ENCODE data around the gene ITPK1. TPM values are rescaled to one million over a fixed set of nuclear protein-coding genes. Genes with fewer than 3 reads are reported as not detected.

ITPK1 gene
- total RNA-seq, 1 donor: 59.8 TPM

DNA sequence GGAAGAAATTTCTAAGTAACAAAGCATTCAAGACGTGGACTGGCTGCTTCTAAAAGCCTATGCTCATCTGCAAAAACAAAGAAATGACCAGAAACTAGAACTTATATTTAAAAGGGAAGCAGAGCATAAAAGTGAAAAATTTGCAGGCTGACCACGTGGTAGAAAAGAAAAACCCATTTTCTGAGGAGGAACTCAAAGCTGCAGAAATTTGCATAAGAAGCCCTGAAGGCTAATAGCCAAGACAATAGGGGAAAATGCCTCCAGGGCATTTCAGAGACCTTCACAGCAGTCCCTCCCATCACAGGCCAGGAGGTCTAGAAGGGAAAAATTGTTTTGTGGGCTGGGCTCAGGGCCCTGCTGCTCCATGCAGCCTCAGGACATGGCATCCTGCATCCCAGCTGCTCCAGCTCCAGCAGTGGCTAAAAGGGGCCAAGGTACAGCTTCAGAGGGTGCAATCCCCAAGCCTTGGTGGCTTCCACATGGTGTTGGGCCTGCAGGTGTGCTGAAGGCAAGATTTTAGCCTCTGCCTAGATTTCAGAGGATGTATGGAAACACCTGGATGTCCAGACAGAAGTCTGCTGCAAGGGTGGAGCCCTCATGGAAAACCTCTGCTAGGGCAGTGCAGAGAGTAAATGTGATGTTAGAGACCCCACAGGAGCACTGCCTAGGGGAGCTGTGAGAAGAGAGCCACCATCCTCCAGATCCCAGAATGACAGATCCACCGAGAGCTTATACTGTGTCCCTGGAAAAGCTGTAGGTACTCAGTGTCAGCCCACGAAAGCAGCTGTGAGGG, 137.3 kb downstream of the ITPK1 start:
- DNase-seq (ENCODE audit: low read depth in 2 of 3, low spot score in 2 of 3): no peak

DNA sequence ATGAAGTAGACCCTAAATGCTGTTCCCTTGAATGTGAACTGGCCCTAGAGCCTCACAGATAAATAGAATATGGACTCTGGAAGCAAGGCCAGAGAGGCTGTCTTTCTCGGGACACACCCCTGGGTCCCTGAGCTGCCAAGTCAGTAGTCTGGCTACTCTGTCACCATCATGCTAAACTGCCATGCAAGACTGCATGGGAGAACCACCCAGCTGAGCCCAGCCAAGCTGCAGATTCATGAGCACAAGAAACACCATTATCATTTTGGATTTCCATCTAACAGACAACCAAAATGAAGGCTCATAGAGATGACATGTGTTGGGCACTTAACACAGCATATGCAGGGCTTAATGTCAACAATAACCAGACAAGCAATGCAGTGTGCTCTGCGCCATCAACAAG, 139.5 kb downstream of the ITPK1 start:
- no peak for DNase-seq (ENCODE audit: low read depth in 2 of 3, low spot score in 2 of 3)

DNA sequence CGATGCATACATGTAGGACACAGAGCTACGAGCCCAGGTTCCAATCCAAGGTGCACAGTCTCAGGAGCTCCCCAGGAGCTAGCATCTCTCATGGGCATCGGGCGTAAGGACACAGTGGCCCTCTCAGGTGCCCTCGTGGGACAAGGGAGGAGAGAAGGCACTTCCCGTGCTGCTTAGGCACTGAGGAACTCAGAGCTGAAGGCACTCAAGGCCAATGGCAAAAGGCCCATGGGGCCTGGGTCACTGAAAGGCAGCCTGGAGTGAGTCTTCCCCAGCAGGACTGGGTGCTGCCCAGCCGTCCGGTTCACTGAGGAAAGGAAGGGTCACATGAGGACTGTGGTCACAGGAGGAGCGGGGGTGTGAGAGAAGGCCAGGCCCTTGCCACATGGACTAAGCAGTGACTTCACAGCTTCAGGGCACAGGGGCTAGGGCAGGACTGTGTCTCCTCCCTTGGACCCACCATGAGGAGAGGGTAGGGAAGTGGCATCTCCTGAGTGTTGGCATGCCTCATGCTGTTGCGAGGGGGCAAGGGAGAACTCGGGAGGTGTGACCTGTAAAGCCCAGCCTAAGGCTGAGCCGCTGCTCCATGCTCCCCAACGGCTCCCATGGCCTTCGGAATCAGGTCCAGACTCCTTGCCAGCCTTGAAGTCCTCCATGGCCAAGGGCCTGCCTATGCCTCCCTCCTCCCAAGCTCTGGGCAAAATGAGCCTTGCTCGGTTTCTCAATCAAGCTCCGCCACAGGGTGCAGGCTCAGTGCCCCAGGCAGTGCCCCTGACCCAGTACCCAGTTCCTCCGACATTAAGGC, 141.0 kb downstream of the ITPK1 start:
- no peak for DNase-seq (ENCODE audit: low read depth in 2 of 3, low spot score in 2 of 3)

DNA sequence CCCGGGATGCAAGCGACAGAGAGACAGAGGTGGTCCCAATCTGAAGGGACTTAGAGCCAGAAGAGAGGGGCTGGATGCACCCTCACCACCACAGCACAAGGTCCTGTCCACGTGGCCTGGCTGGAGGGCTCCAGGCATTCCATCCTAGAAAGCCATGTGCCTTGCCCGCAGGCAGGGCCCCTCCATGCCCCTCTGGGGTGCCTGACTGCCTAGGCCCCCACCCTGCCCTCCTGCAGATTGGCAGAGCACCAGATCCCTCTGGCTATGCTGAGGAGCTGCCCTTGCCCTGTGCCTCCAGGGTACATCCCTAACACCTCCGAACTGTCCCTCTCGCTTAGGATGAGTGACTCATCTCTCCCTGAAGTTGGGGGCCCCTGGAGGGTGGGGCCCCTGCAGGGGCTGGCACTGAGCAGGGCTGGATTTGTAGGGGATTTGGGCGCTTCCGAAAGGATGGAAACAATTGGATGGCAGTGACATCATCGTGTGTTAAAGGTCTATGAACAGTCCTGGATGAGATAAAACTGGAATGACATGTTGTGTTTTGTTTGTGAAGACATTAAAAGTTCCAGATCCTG, 141.8 kb downstream of the ITPK1 start:
- DNase-seq (ENCODE audit: low read depth in 2 of 3, low spot score in 2 of 3): no peak

DNA sequence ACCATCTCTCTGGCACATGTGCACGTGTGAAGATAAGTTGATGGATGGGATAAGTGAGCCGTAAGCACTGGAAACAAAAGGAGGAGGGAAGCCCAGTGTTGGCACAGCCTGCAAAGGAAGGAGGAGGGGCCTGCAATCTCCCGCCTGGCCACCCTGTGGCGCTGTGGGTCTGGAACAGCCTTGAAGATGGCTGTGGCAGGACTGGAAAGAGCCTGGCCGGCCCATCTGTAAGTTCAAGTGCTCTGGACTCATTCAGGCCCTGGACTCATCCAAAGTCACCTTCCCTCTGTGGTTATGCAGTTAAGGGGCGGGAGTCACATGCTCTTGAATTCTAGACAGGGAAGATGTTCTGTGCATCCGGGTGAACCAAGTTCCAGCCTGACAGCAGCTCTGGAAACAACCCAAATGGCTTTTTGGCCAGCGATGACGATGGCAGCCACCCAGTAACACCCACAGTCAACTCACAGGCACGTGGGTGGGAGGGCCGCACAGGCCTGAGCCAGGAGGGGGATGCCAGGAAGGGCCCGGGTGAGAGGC, 142.4 kb downstream of the ITPK1 start:
- DNase-seq (ENCODE audit: low read depth in 2 of 3, low spot score in 2 of 3): peak in 2 of 3 donors; percentile 3 to 22

DNA sequence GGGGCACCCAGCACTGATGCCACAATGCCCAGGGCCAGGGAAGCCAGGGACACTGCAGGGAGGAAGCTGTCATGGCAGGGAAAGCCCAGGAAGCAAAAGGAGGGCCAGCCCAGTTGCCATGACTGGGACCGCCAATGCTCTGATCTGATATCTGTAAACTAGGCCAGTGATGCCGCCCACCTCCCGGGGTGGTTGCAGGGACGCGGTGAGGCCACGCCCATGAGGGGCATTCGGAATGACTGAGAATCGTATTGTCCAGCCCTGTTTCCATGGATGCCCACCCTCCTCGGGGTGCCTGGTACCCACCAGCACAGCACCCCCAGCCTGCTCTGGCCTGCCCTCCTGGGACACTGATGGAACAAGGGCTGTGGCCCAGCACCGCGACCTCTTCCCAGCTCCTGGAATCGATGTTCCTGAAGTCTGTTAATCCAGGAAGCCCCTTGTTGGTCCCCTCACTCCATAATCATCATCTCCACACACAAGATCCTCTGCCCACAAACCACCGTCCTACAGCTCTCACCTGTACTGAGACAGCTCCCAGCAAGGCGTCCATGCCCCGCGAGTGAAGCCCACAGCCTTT, 144.0 kb downstream of the ITPK1 start:
- DNase-seq (ENCODE audit: low read depth in 2 of 3, low spot score in 2 of 3): no peak

DNA sequence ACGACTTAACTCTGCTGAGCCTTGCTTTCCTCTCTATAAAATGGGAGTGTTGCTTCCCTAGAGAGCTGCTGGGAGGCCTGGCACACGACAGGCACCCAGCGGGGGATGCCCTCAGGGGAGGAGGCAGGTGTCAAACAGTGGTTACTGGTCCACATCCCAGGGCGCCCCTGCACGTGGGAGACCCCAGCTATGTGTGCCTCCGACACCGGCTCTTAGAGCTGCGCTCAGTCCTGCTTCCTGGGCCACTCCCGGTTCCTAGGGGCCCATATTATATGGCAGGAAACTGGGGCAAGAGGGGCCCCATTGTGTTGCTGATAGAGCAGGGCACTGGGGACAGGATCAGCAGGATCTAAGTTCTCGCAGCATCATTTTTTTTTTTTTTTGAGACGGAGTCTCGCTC, 145.5 kb downstream of the ITPK1 start:
- DNase-seq (ENCODE audit: low read depth in 2 of 3, low spot score in 2 of 3): no peak

DNA sequence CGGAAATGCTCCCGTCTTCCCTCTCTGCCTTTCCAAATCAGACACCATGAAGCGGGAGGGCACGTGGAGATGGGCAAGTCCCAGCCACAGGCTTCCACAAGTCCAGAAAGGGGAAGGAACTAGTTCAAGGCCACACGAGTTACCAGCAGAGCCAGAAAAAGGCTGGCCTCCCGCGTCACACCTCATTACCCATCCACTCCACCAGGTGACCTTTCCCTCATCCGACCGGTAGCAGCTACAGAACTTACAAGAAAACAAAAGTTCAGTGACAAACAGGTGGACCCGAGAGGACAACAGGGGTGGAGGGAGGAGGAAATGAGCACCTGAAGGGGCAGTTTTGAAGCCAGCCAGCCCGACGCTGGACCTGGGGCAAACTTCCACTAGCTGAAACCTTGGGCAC, 145.9 kb downstream of the ITPK1 start:
- no peak for DNase-seq (ENCODE audit: low read depth in 2 of 3, low spot score in 2 of 3)

DNA sequence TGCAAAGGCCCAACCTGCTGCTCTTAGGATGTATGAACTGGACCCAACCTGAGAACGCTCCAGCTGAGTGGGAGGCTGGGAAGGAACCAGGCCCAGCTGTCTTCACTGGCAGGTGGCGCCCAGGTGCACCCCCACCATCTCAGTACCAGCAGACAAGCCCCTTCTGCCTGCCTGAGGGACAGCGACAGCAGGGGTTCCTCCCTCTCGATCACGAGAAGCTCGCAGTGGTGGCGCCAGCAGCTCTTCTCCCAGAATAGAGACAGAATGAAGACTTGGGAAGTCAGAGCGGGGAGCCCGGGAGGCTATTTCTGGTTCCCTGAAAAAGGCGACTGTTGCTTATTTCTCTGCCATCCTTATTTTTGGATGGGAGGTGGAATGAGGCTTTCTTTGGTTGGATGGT, 146.3 kb downstream of the ITPK1 start:
- no peak for DNase-seq (ENCODE audit: low read depth in 2 of 3, low spot score in 2 of 3)

DNA sequence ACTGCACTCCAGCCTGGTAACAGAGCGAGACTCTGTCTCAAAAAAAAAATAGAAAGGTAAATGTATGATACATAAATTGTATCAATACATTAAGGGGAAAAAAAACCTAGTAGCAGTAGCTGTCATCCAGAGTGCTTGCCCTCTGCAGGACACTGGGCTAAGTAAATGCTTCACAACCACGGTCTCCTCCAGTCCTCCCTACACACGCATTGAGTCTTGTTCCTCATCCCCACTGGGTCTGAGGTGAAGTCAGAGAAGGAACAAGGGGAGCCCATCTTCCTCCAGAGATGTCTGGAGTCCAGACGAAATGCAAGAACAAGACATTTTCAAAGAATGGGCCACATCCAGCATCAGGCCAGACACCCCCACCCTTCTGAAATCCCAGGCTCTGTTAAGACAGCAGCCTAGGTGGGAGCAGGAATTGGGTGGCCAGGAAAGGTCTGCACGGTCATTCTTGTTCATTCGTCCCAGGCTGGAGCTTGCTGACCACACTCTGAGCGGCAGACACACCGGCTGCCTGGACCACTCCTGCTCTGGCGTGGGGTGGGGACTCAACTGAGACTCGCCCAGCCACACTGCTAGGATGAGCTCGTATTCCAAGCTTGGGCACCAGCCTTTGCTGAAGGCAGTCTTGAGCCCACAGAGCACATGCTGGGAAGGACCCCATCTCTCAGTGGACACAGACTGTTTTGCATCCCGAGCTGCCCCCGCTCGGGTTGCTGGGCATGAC, 147.3 kb downstream of the ITPK1 start:
- no peak for DNase-seq (ENCODE audit: low read depth in 2 of 3, low spot score in 2 of 3)

DNA sequence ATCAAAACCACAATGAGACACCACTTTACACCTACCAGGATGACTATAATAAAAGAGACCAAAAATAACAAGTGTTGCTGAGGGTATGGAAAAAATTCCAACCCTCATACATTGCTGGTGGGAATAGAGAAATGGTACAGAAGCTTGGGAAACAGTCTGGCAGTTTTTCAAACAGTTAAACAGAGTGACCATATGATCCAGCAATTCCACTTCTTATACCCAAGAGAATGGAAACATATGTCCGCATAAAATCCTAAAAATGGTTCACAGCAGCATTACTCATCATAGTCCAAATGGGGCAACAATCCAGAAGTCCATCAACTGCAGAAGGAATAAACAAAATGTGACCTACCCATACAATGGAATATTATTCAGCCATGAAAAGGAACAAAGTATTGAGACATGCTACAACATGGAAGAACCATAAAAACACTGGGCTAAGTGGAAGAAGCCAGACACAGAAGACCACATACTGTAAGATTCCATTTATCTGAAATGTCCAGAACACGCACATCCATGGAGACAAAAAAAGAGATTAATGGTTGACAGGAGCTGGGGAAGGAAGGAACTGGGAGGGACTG, 148.3 kb downstream of the ITPK1 start:
- no peak for DNase-seq (ENCODE audit: low read depth in 2 of 3, low spot score in 2 of 3)

DNA sequence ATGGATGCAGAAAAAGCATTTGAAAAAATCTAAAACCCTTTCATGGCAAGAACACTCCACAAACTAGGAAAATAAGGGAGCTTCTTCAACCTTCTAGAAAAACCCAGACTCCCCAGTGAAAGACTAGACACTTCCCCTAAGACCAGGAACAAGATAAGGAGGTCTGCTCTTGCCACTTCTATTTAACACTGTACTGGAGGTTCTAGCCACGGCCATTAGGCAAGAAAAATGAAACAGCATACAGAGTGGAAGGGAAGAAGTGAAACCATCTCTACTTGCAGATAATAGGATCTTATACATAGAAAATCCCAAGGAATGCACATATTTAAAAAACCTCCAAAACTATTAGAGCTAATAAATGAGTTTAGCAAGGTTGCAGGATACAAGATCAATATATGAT, 150.4 kb downstream of the ITPK1 start:
- no peak for DNase-seq (ENCODE audit: low read depth in 2 of 3, low spot score in 2 of 3)

DNA sequence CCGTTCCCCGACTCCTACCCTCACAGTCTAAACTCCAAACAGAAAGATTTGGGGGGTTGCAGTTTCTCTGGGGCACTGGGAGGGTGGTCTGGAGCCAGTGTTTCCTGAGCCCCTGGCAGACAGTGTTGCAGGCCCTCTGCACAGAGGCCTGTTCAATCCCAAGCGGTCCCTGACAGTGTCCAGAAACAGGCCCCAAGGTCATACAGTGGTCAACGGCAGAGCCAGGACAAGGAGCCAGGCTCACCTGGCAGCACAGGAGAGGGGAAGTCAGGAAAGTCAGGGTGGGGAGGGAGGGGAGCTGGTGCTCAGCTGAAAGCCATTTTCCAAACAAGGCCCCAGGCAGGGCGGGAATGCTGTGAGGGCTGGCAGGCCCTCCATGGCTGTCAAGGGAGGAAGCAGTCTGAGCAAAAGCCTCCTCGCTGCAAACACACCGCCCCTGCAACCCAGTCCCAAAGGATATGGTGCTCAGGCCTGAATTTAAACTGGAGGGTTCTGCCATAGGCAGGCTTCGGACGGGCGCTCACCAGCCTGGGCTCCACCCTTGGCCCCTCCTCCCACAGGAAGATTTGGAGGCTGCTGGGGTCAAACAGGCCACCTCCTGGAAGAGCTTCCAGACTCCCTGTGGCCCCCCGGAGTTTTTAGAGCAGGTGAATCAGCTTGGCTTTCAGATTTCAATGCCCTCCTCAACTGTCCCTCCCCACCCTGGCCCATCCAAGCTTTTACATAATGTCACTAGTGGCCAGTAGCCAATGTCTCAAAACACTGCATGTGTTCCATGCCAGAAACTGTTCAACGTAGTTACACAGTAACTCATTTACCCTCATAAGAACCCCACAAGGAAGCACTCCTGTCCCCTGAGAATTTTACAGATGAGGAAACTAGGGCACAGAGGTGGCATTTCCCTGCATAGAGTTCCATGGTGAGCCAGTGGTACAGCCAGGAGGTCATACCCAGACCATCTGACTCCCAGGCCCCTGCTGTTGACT, 151.3 kb downstream of the ITPK1 start:
- no peak for DNase-seq (ENCODE audit: low read depth in 2 of 3, low spot score in 2 of 3)

DNA sequence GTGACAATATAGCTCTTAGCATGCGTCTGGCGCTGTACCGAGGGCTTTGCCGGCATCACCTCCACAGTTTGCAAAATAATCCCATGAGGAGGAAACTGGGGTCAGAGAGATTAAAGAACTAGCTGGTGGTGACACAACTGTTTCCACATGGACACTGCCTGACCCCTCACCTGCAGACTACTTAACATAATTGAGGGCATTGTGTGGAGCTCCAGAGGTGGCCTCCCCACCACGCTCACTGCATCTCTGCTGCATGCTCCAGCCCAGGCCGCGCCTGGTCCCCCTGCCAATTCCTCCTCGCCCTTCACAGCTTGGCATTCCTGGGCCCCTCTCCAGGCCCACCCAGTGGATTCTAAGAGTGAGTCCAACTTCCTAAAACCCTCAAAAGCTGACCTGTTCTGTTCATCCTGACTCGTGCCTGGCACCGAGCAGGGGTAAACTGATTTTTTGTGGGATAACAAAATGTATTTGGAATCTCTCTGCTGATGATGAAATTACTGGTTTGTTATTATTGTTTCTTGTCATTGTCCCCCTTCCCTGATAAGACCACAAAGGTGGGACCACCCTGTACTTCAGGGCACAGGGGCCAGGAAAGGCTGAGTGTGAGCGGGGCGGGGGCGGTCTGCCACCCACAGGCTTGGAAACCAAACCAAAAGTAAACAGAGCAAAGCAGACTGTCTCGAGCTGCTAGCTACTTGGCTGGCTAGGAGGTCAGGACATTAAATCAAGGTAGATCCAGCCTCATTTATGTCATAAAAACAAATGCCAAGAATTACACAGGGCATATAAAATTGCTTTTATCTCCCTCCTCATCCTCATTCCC, 152.2 kb downstream of the ITPK1 start:
- DNase-seq (ENCODE audit: low read depth in 2 of 3, low spot score in 2 of 3): no peak

DNA sequence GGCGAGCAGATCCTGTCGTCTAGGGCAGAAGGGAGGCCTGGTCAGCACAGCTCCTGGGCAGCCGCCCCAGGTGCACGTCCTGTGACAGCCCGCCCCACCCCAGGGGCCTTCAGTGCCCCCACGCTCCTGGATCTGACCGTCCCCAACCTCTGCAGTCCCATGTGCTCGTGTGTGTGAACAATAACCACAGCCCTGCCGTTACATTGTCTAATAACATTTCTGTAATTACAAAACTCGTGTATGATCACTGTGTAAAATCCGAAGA, 153.0 kb downstream of the ITPK1 start:
- no peak for DNase-seq (ENCODE audit: low read depth in 2 of 3, low spot score in 2 of 3)

DNA sequence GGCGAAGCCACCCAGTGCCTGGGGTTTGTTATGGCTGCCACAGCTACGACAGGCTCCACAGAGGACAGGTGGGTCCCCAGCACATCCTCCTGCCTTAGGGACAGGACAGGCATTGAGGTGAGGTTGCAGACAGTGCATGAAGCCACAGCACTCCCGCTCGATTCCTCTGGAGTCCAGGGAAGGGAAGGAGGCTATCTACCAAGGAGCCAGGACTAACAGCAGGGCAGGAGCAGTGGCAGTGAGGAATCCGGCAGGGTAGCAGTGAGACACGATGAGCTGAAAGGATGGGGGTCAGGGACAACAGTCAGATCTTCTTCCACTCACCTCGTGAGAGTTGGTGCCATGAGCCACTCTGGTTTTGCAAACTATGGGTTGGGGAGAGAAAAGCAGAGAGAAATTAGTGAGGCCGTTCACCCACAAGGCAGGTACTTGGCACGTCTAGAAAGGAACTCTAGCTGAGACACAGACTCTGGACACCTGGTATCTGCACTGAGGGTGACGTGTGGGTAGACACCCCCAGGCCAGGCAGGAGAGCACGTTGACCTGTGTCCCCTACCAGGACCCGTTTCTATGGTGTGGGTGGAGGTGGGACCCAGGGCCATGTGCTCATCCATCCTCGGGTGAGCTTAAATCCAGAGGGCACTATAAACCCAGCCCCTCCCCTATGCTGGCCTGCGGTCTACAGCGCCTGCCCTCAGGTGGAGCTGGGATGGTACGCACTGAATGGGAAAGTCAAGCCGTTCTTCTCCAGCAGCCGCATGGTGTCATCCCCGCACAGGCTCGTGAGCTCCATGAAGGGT, 153.5 kb downstream of the ITPK1 start:
- no peak for DNase-seq (ENCODE audit: low read depth in 2 of 3, low spot score in 2 of 3)

DNA sequence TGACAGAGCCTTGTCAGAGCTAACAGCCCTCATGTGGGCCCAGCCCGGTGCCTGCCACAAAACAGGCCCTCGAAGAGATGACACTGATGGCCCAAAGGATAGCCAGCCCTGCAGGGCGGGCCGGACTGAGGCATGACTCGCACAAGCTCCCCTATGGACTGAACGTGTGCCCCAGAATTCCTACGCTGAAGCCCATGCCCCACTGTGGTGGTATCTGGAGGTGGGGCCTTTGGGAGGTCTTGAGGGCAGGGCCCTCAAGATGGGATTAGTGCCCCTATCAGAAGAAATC, 154.2 kb downstream of the ITPK1 start:
- no peak for DNase-seq (ENCODE audit: low read depth in 2 of 3, low spot score in 2 of 3)

Data from hematopoietic multipotent progenitor cell (in vitro differentiated cells).